ENCODE measurements around the gene BMAL1. TPM values are rescaled to one million over a fixed set of nuclear protein-coding genes. Genes with fewer than 3 reads are reported as not detected.
"Not testable (repeated sequence)": the region's sequence is repeated elsewhere in the genome, so short reads cannot be mapped to it uniquely, and the experiment has no call there.

Gene BMAL1
- total RNA-seq, 1 donor from 2014 or later, result 26.5 TPM

DNA sequence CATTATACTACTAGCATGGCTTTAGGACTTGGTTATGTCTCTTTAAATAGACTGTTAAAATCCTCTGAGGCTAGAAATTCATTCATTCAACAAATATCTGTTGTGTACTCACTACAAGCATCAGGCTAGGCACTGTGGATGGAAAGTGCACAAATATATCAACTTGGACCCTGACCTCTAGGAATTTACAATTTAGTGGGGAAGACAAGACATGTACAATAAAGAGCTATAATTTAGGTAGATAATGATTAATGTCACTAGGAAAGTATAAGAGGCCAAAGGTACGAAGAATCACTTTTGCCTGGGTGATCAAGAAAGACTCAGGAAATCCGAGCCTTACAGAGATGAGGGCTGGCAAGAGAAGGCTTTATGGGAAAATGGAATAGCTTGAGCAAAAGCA lies 25.6 kb upstream of the BMAL1 start:
- Mint-ChIP-seq H3K4me3 (no peak overlapping the region), H3K27ac (no peak overlapping the region), H3K9me3 (no peaks in the 10 kb centered on the region), H3K36me3 (no peaks in the 10 kb centered on the region), H3K4me1 (no peaks in the 10 kb centered on the region), H3K27me3 (ENCODE audit: insufficient read depth, low read depth) (no peaks in the 10 kb centered on the region)
- Histone ChIP-seq H3K27me3 (no peaks in the 10 kb centered on the region), H3K27ac (no peak overlapping the region), H3K4me1 (no peaks in the 10 kb centered on the region), H3K79me2 (ENCODE audit: low read depth) (no peaks in the 10 kb centered on the region), H3K36me3 (no peaks in the 10 kb centered on the region), H3K9me3 (ENCODE audit: low read depth) (no peaks in the 10 kb centered on the region), H4K20me1 (ENCODE audit: low read depth) (no peaks in the 10 kb centered on the region), H3K4me3 (no peak overlapping the region), H2AFZ (replicated peaks) (no peak overlapping the region), H3K4me2 (no peak overlapping the region), H3K9ac (no peak overlapping the region), H3F3A (ENCODE audit: low read depth) (no peaks in the 10 kb centered on the region)
- TF ChIP-seq EZH2 (IDR thresholded peaks at IDR 0.05) (no peak), EZH2phosphoT487 (IDR thresholded peaks at IDR 0.05) (no peak)
- TF ChIP-seq, protein P1, sequence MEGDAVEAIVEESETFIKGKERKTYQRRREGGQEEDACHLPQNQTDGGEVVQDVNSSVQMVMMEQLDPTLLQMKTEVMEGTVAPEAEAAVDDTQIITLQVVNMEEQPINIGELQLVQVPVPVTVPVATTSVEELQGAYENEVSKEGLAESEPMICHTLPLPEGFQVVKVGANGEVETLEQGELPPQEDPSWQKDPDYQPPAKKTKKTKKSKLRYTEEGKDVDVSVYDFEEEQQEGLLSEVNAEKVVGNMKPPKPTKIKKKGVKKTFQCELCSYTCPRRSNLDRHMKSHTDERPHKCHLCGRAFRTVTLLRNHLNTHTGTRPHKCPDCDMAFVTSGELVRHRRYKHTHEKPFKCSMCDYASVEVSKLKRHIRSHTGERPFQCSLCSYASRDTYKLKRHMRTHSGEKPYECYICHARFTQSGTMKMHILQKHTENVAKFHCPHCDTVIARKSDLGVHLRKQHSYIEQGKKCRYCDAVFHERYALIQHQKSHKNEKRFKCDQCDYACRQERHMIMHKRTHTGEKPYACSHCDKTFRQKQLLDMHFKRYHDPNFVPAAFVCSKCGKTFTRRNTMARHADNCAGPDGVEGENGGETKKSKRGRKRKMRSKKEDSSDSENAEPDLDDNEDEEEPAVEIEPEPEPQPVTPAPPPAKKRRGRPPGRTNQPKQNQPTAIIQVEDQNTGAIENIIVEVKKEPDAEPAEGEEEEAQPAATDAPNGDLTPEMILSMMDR (IDR thresholded peaks at IDR 0.05), result no peak
- DNase-seq (ENCODE audit: low spot score), result no peak

- no peak overlapping the region for H3K4me2 ChIP-seq
- TF ChIP-seq, protein P1 (IDR thresholded peaks at IDR 0.05), result no peak
- TF ChIP-seq EZH2 (IDR thresholded peaks at IDR 0.05), result no peak
- TF ChIP-seq EZH2phosphoT487 (IDR thresholded peaks at IDR 0.05), result no peak
- H3K9me3 Mint-ChIP-seq, result no peaks in the 10 kb centered on the region
- H3K27me3 ChIP-seq, result no peaks in the 10 kb centered on the region
- no peak overlapping the region for H3K9ac ChIP-seq
- H3K4me1 Mint-ChIP-seq, result no peaks in the 10 kb centered on the region
- H3K27ac ChIP-seq, result no peak overlapping the region
- no peaks in the 10 kb centered on the region for H3K36me3 Mint-ChIP-seq
- H3K4me1 ChIP-seq, result no peaks in the 10 kb centered on the region
- no peak overlapping the region for H3K4me3 Mint-ChIP-seq
- H3F3A ChIP-seq (ENCODE audit: low read depth), result no peaks in the 10 kb centered on the region
- no peak overlapping the region for H2AFZ ChIP-seq (replicated peaks)
- H3K9me3 ChIP-seq (ENCODE audit: low read depth), result no peaks in the 10 kb centered on the region
- no peak overlapping the region for H3K4me3 ChIP-seq
- H3K79me2 ChIP-seq (ENCODE audit: low read depth), result no peaks in the 10 kb centered on the region
- H3K36me3 ChIP-seq, result no peaks in the 10 kb centered on the region
- no peak for DNase-seq (ENCODE audit: low spot score)
- no peaks in the 10 kb centered on the region for H4K20me1 ChIP-seq (ENCODE audit: low read depth)
- no peak overlapping the region for H3K27ac Mint-ChIP-seq
- no peaks in the 10 kb centered on the region for H3K27me3 Mint-ChIP-seq (ENCODE audit: insufficient read depth, low read depth)
Measured at GRCh38 chr11:13252438-13252837, 25.2 kb upstream of the BMAL1 start.

DNA sequence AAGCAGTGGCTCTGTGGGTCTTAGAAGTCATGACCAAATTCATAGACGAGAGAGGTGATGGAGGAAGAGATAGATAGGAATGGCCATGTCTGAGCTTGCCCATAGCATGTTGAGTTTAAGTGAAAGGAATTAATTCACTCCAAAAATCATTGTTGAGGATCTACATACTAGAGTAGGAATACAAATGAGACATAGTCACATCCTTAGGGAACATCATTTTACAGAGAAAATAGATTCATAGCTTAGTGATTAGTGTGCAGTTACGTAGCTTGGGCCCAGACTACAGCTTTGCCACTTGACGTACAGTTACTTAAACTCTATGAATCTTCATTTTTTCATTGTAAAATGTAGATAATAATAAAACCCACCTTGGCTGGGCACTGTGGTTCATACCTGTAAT lies 21.4 kb upstream of the BMAL1 start:
- Mint-ChIP-seq H3K27ac (no peak overlapping the region), H3K9me3 (no peaks in the 10 kb centered on the region), H3K4me1 (peaks cover 7% of the 10 kb centered on the region), H3K4me3 (no peak overlapping the region), H3K36me3 (no peaks in the 10 kb centered on the region), H3K27me3 (ENCODE audit: insufficient read depth, low read depth) (no peaks in the 10 kb centered on the region)
- no peaks in the 10 kb centered on the region for H4K20me1 ChIP-seq (ENCODE audit: low read depth)
- H3K9ac ChIP-seq, result no peak overlapping the region
- H2AFZ ChIP-seq (replicated peaks), result no peak overlapping the region
- DNase-seq (ENCODE audit: low spot score), result no peak
- H3K27ac ChIP-seq, result no peak overlapping the region
- H3F3A ChIP-seq (ENCODE audit: low read depth), result no peaks in the 10 kb centered on the region
- H3K4me2 ChIP-seq, result no peak overlapping the region
- peaks cover 8% of the 10 kb centered on the region for H3K4me1 ChIP-seq
- no peaks in the 10 kb centered on the region for H3K36me3 ChIP-seq
- H3K9me3 ChIP-seq (ENCODE audit: low read depth), result no peaks in the 10 kb centered on the region
- no peak overlapping the region for H3K4me3 ChIP-seq
- no peaks in the 10 kb centered on the region for H3K79me2 ChIP-seq (ENCODE audit: low read depth)
- TF ChIP-seq, protein P1 (IDR thresholded peaks at IDR 0.05), result no peak
- TF ChIP-seq EZH2 (IDR thresholded peaks at IDR 0.05) (no peak), EZH2phosphoT487 (IDR thresholded peaks at IDR 0.05) (no peak)
- H3K27me3 ChIP-seq, result no peaks in the 10 kb centered on the region

GRCh38 chr11:13258061-13258460 lies 19.5 kb upstream of the BMAL1 start:
- not testable (repeated sequence) for H3K9ac ChIP-seq; H3K27me3 Mint-ChIP-seq (ENCODE audit: insufficient read depth, low read depth); DNase-seq (ENCODE audit: low spot score); H3K27me3 ChIP-seq; H3K27ac ChIP-seq; H3K4me2 ChIP-seq; H2AFZ ChIP-seq (replicated peaks); H3K36me3 Mint-ChIP-seq; H3K4me3 Mint-ChIP-seq; H3K4me3 ChIP-seq; H3K9me3 ChIP-seq (ENCODE audit: low read depth); H3F3A ChIP-seq (ENCODE audit: low read depth); H4K20me1 ChIP-seq (ENCODE audit: low read depth); H3K9me3 Mint-ChIP-seq; H3K27ac Mint-ChIP-seq; H3K36me3 ChIP-seq; H3K79me2 ChIP-seq (ENCODE audit: low read depth); H3K4me1 ChIP-seq
- peaks cover 14% of the 10 kb centered on the region for H3K4me1 Mint-ChIP-seq

All from neural progenitor cell (in vitro differentiated cells).